Measurements from ENCODE around the gene SIK2. TPM values are rescaled to one million over a fixed set of nuclear protein-coding genes. Genes with fewer than 3 reads are reported as not detected.
"Not testable (repeated sequence)": the region's sequence is repeated elsewhere in the genome, so short reads cannot be mapped to it uniquely, and the experiment has no call there.

Gene SIK2
- polyA plus RNA-seq, 4 donors = 21.1 to 23.2 (median 21.8) TPM

GRCh38 chr11:111654601-111655000 is 52.4 kb downstream of the SIK2 start:
- DNase-seq (ENCODE audit: low read depth in 4 of 4, low spot score in 3 of 4) = no peak

GRCh38 chr11:111655924-111656323 is 53.7 kb downstream of the SIK2 start:
- no peak for DNase-seq (ENCODE audit: low read depth in 4 of 4, low spot score in 3 of 4)

DNA sequence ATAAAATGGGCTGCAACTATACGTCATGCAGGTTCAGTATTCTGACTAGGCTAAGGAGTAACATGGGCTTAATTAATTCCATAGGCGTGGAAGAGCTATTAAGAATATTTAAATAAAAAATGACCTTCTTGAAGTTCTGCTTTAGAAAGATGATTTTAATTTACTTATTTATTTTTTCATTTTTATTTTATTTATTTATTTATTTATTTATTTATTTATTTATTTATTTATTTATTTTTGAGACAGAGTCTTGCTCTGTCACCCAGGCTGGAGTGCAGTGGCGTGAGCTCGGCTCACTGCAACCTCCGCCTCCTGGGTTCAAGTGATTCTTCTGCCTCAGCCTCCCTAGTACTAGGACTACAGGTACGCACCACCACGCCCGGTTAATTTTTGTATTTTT is 55.7 kb downstream of the SIK2 start:
- DNase-seq (ENCODE audit: low read depth in 4 of 4, low spot score in 3 of 4) = not testable (repeated sequence)

DNA sequence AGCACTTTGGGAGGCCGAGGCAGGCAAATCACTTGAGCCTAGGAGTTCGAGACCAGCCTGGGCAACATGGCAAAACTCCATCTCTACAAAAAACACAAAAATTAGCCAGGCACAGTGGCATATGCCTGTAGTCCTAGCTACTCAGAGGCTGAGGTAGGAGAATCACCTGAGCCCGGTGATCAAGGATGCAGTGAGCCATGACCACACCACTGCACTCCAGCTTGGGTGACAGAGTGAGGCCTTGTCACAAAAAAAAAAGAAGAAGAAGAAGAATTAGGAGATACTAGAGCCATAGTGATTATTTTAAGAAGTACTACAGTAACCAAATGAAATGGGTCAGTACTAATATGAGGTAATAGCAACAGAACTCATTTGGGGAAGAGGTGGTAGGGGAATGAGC is 56.2 kb downstream of the SIK2 start:
- DNase-seq (ENCODE audit: low read depth in 4 of 4, low spot score in 3 of 4) = not testable (repeated sequence)

DNA sequence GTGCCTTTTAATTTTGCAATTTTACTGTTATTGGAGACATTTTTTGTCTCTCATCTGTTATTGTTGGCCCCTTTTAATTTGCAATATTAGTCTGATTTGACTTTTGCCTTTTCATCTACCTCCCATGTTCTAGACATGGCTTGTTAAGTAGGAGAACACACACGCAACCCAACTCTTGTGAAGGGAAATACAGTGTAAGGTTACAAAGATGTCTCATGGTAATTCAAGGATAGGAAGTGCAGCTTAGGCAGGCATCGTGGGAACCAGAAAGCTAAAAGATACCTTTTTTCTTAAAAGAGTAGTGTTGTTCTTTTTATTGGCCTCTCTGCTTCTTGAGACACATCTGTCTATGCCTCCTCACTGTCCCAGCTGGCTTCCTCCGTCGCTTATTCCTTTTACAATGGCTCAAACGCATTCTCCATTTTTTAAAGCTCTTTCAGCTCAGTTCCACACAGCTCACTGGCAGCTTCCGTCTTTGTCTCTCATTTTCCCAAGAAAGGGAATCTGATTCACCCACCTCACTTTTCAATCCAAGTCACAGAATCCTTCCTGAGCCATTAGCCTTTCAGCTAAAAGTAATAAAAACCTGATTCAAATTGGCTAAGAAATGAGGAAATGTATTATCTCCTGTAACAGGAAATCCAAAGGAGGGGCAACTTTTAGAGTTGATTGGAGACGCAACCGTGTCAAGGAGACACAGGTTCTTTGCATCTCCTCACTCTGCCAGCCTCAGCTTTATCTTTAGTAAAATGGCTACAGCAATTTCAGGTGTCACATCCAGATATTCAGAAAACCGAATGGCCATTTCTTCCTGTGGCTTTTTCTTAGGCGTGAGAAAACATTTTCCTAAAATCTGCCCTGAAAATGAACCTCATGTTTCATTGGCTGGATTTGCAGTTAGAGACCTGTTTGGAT is 57.2 kb downstream of the SIK2 start:
- DNase-seq (ENCODE audit: low read depth in 4 of 4, low spot score in 3 of 4) = no peak

GRCh38 chr11:111660822-111661221 is 58.6 kb downstream of the SIK2 start:
- DNase-seq (ENCODE audit: low read depth in 4 of 4, low spot score in 3 of 4) = no peak

DNA sequence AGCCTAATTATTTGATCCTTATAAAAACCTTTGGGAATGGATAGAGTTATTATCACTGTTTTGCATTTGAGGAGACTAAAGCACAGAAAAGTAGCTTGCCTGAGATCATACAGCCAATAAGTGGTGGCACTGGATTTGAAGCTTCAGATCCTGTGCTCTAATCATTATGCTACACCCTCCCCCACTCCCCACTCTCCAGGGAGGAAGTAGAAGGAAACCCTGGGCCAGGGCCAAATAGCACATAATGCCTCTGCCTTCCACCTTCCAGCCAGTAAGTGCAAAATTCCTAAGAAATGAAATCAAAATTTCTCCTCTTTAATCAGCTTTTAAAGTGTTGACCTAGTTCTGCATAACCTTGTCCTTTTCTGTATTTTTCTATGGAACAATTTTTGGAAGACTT is 61.6 kb downstream of the SIK2 start:
- no peak for DNase-seq (ENCODE audit: low read depth in 4 of 4, low spot score in 3 of 4)

GRCh38 chr11:111665777-111666176 is 63.5 kb downstream of the SIK2 start:
- DNase-seq (ENCODE audit: low read depth in 4 of 4, low spot score in 3 of 4) = peak; percentile 40 to 61 (median 55)

- DNase-seq (ENCODE audit: low read depth in 4 of 4, low spot score in 3 of 4) = no peak
Observed at GRCh38 chr11:111668980-111669379, 66.7 kb downstream of the SIK2 start.

GRCh38 chr11:111671383-111671782 is 69.1 kb downstream of the SIK2 start:
- DNase-seq (ENCODE audit: low read depth in 4 of 4, low spot score in 3 of 4) = no peak

DNA sequence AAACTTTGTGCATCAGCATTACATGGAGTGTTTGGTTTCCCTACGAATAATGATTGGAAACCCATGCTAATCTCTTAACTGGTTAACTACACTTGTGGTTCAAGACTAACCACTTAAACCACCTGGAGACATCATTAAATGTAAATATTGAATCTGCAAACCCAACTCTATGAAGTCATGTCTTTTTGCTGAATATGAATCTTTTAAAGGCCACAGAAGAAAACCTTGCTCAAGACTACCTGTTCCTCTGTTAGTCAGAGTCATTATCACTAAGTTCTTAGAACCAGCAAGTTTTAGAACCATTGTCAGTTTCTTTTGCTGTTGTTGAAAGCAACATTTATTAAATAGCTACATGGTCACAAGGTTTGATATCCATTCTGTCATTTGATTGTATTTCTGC is 70.7 kb downstream of the SIK2 start:
- DNase-seq (ENCODE audit: low read depth in 4 of 4, low spot score in 3 of 4) = no peak

DNA sequence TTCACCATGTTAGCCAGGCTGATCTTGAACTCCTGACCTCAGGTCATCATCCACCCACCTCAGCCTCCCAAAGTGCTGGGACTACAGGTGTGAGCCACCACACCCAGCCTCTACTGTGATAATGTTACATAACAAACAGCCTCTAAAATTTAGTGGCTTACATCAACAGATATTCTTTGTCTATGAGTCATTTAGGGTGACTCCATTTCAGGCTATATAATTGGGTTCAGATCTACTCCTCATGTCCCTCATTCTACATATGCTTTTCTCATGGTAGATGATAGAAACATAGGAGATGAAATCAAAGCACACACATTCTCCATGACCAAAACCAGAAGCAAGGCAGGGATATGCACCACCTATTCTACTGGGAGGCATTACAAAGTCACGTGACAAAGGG is 72.7 kb downstream of the SIK2 start:
- DNase-seq (ENCODE audit: low read depth in 4 of 4, low spot score in 3 of 4) = no peak

DNA sequence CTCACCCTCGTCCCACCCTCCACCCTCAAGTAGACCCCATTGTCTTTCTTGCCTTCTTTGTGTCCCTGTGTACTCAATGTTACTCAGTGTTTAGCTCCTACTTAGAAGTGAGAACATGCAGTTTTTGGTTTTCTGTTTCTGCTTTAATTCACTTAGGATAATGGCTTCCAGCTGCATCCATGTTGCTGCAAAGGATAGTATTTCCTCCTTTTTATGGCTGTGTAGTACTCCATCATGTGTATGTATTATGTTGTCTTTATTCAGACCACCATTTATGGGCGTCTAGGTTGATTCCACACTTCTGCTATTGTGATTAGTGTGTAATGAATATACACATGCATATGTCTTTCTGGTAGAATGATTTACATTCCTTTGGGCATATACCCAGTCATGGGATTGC is 73.6 kb downstream of the SIK2 start:
- DNase-seq (ENCODE audit: low read depth in 4 of 4, low spot score in 3 of 4) = no peak

DNA sequence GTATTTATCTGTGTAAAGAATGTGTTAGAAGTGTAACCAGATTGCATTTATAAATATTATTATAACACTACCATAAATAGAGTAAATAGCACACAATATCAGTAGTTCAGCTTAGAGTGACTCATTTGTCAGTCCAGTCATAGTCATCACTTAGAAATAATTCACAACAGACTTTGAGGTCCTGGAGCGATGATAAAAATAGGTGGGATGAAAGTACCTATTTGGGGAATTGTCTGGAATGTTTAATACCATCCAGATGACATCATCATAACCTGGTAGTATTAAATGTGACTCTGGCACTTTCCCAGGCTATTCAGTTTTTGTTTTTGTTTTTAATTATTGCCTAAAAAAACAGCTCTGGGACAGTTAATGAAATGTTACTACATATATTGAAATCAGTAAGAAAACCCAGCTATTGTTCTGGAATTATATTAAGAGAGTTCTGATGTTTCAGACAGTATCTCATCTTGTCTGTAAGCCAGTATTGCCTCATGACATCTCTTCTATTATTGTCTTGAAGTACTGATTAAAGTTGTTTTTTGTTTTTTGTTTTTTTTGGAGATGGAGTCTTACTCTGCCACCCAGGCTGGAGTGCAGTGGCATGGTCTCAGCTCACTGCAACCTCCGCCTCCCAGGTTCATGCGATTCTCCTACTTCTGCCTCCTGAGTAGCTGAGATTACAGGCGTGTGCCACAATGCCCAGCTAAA is 74.8 kb downstream of the SIK2 start:
- no peak for DNase-seq (ENCODE audit: low read depth in 4 of 4, low spot score in 3 of 4)

- no peak for DNase-seq (ENCODE audit: low read depth in 4 of 4, low spot score in 3 of 4)
Observed at GRCh38 chr11:111680486-111681175, 78.4 kb downstream of the SIK2 start.

GRCh38 chr11:111683806-111684205 is 81.6 kb downstream of the SIK2 start:
- DNase-seq (ENCODE audit: low read depth in 4 of 4, low spot score in 3 of 4) = no peak

DNA sequence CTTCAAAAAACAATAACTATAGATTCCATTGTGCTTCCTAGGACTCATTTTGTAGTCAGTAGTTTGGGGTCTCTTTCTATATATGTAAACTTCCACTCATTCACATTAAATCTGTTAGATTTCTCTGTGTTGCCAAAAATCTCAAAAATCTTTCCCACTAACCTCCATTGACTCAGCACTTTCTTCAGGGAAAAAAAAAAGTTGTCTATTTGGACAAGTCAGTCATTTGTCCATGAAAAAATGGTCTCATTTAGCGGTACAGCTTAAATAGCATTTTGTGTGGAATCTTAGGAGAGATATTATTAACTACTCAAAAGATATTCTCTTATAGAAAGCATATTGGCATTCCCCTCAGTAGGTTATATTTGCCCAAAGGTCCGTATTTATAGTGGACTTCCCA is 82.0 kb downstream of the SIK2 start:
- no peak for DNase-seq (ENCODE audit: low read depth in 4 of 4, low spot score in 3 of 4)

- no peak for DNase-seq (ENCODE audit: low read depth in 4 of 4, low spot score in 3 of 4)
Observed at GRCh38 chr11:111688013-111688412, 85.8 kb downstream of the SIK2 start.

- no peak for DNase-seq (ENCODE audit: low read depth in 4 of 4, low spot score in 3 of 4)
Observed at GRCh38 chr11:111691176-111691575, 88.9 kb downstream of the SIK2 start.

DNA sequence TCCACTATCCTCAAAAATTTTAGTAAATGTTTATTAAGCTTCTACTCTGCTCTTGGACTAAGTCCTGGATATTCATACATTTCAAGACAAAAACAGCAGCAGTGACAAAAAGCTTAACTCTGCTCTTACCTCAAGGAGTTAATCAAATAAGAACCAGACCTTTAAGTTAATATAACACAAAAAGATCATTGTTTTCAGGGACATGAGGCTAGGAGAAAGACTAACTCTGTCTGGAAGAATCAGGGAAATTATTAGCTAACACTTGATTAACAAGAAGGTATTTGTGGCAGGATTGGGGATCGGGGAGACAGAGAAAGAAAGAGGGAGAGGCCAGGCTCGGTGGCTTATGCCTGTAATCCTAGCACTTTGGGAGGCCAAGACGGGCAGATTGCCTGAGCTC is 89.5 kb downstream of the SIK2 start:
- no peak for DNase-seq (ENCODE audit: low read depth in 4 of 4, low spot score in 3 of 4)

- no peak for DNase-seq (ENCODE audit: low read depth in 4 of 4, low spot score in 3 of 4)
Observed at GRCh38 chr11:111693224-111693937, 91.1 kb downstream of the SIK2 start.

All from right renal pelvis (tissue), 4 donors.